NCI-H510A treated with DMSO at 0.1 percent for 48 hours (cell line): ENCODE results near the gene MARK3.
A peak's percentile ranks its signal among the peaks of the same experiment; 100 is the strongest.
"Not testable (repeated sequence)": the region's sequence is repeated elsewhere in the genome, so short reads cannot be mapped to it uniquely, and the experiment has no call there.

Experiments used
- DNase-seq: peaks from one replicate; lab custom pipeline; 2025; lab: John Stamatoyannopoulos, UW

MARK3 gene

GRCh38 chr14:103385152-103385928 lies at the start of gene MARK3:
Gene MARK3 (plus strand): TSS chr14:103385415. CDS start chr14:103386030, 615 bp downstream.
- peak; percentile 91 for DNase-seq

- no peak for DNase-seq
Measured at GRCh38 chr14:103336191-103336590, 49.0 kb upstream of the MARK3 start.

- no peak for DNase-seq
Measured at GRCh38 chr14:103337794-103338193, 47.4 kb upstream of the MARK3 start.

- no peak for DNase-seq
Measured at GRCh38 chr14:103339561-103339960, 45.7 kb upstream of the MARK3 start.

GRCh38 chr14:103340480-103341212 lies 44.6 kb upstream of the MARK3 start:
- no peak for DNase-seq

GRCh38 chr14:103341250-103342129 lies 43.7 kb upstream of the MARK3 start:
- DNase-seq, result no peak

- DNase-seq, result no peak
Measured at GRCh38 chr14:103343164-103343879, 41.9 kb upstream of the MARK3 start.

GRCh38 chr14:103343905-103344797 lies 41.1 kb upstream of the MARK3 start:
- DNase-seq, result no peak

GRCh38 chr14:103346286-103346685 lies 38.9 kb upstream of the MARK3 start:
- DNase-seq, result no peak

GRCh38 chr14:103347091-103347815 lies 38.0 kb upstream of the MARK3 start:
- no peak for DNase-seq

- no peak for DNase-seq
Measured at GRCh38 chr14:103348154-103348553, 37.1 kb upstream of the MARK3 start.

- DNase-seq, result no peak
Measured at GRCh38 chr14:103349982-103350381, 35.2 kb upstream of the MARK3 start.

GRCh38 chr14:103353362-103353761 lies 31.9 kb upstream of the MARK3 start:
- DNase-seq, result no peak

- DNase-seq, result no peak
Measured at GRCh38 chr14:103354141-103354540, 31.1 kb upstream of the MARK3 start.

GRCh38 chr14:103356024-103356682 lies 29.1 kb upstream of the MARK3 start:
- DNase-seq, result no peak

- not testable (repeated sequence) for DNase-seq
Measured at GRCh38 chr14:103357552-103357951, 27.7 kb upstream of the MARK3 start.

GRCh38 chr14:103360548-103360947 lies 24.7 kb upstream of the MARK3 start:
- no peak for DNase-seq

GRCh38 chr14:103361867-103362266 lies 23.3 kb upstream of the MARK3 start:
- no peak for DNase-seq

- no peak for DNase-seq
Measured at GRCh38 chr14:103362780-103363179, 22.4 kb upstream of the MARK3 start.
